ENCODE data around the gene ZC3H7B.

DNA sequence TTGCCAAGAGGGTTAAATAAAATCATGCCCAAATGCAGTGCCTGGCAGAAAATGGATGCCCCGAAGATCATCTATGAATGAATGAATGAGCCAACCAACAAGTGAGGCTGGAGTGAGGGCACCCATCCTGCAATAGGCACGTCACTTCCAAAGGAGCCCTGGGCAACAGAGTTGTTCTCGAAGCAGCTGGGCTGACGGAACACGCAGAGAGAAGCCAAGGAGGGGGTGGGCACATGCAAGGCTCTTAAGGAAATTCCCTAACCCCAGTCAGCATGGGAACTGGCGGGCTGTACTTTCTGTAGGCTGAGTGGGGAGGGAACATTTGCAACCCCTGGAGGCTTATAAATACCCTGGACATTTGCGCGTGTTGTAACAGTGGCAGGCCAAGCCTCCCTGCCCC is 49.0 kb upstream of the ZC3H7B start:
- TF ChIP-seq POLR2A (IDR thresholded peaks at IDR 0.05; ENCODE audit: low read depth, low read length) = no peak
- no peak for TF ChIP-seq TAF1 (IDR thresholded peaks at IDR 0.05; ENCODE audit: low read depth, low read length)
- no peak for TF ChIP-seq POLR2AphosphoS5 (IDR thresholded peaks at IDR 0.05; ENCODE audit: low read depth, low read length)
